Endodermal cell (in vitro differentiated cells): ENCODE measurements around the gene CHTF18. TPM values are rescaled to one million over a fixed set of nuclear protein-coding genes. Genes with fewer than 3 reads are reported as not detected.
A peak's percentile ranks its signal among the peaks of the same experiment; 100 is the strongest.

ENCODE experiments used
- DNase-seq: peaks from one replicate; pipeline ENCODE4 v3.0.0-alpha.2; 2017
- H3K27ac ChIP-seq: 2 replicates; pipeline ENCODE4 v1.5.1; 2013; ENCODE audit warnings: mild to moderate bottlenecking, low read depth, low read length, moderate library complexity
- H3K27me3 ChIP-seq: 2 replicates; pipeline ENCODE4 v1.6.1; 2013; ENCODE audit warnings: mild to moderate bottlenecking, low read length, moderate library complexity; ENCODE audit not compliant: insufficient read depth, control insufficient read depth, poor library complexity, severe bottlenecking
- H3K36me3 ChIP-seq: 2 replicates; pipeline ENCODE4 v1.7.0; 2013; ENCODE audit warnings: mild to moderate bottlenecking, low read length, moderate library complexity; ENCODE audit not compliant: control insufficient read depth, insufficient read depth
- H3K4me1 ChIP-seq: one replicate; pipeline ENCODE4 v1.7.0; 2013; ENCODE audit warnings: low read length; ENCODE audit not compliant: control insufficient read depth, insufficient read depth
- H3K4me3 ChIP-seq: 2 replicates; pipeline ENCODE4 v1.5.1; 2013; ENCODE audit warnings: mild to moderate bottlenecking, low read length, moderate library complexity
- H3K9ac ChIP-seq: 2 replicates; pipeline ENCODE4 v1.6.1; 2013; ENCODE audit warnings: mild to moderate bottlenecking, low read length, moderate library complexity; ENCODE audit not compliant: poor library complexity, severe bottlenecking; ENCODE audit errors: extremely low read depth
- H3K9me3 ChIP-seq: 2 replicates; pipeline ENCODE4 v1.6.1; 2013; ENCODE audit warnings: mild to moderate bottlenecking, low read length, moderate library complexity; ENCODE audit not compliant: control insufficient read depth
- H3K27ac Mint-ChIP-seq: 2 replicates; pipeline ENCODE4 v1.8.0; 2020; ENCODE audit warnings: mixed read lengths
- H3K27me3 Mint-ChIP-seq: 2 replicates; pipeline ENCODE4 v1.8.0; 2021; ENCODE audit warnings: mild to moderate bottlenecking, mixed read lengths; ENCODE audit not compliant: insufficient read depth
- H3K36me3 Mint-ChIP-seq: 2 replicates; pipeline ENCODE4 v1.8.0; 2020; ENCODE audit warnings: low read depth, mixed read lengths
- H3K4me1 Mint-ChIP-seq: 2 replicates; pipeline ENCODE4 v1.8.0; 2020; ENCODE audit warnings: mixed read lengths
- H3K4me3 Mint-ChIP-seq: 2 replicates; pipeline ENCODE4 v1.8.0; 2020; ENCODE audit warnings: mild to moderate bottlenecking, moderate library complexity, mixed read lengths
- H3K9me3 Mint-ChIP-seq: 2 replicates; pipeline ENCODE4 v1.8.0; 2020; ENCODE audit warnings: mild to moderate bottlenecking, mixed read lengths
- CTCF ChIP-seq: fragments of 200-600 bp; sonication (generic); conservative IDR thresholded peaks from 2 replicates; pipeline ENCODE4 v1.5.0; 2021; ENCODE audit warnings: antibody characterized with exemption, mild to moderate bottlenecking
- WGBS, 2 experiments: methylation state at CpG; one replicate each; pipeline versions ENCODE4 v1.1.5 to v1.1.7; 2013; ENCODE audit warnings: missing lambda C conversion rate in 2 of 2, mixed read lengths in 1 of 2; ENCODE audit not compliant: insufficient coverage in 1 of 2, insufficient read length in 1 of 2; 5-methylcytosine and 5-hydroxymethylcytosine counted together
- long read RNA-seq, 4 experiments: library from polyadenylated mRNA in 2 of 4; library from RNA in 1 of 4; library from capped mRNA in 1 of 4; stranded (forward) in 3 of 4; unstranded in 1 of 4; transcript quantifications; one replicate each; pipeline ENCODE4 v2.0.0, GENCODE V29; 2020 to 2021; ENCODE audit warnings: inconsistent platforms in 1 of 4
- polyA plus RNA-seq, 2 experiments: library from polyadenylated mRNA; stranded (reverse); fragments of 50-300 nt; gene quantifications; one replicate each; pipeline ENCODE4 v1.2.3, GENCODE V29; 2013
- total RNA-seq, 2 donors: library from RNA; stranded (reverse); fragmentation: NEBNext Ultra II Directional in 1 of 2; extraction: Animal tissue kit (Norgen Biotek cat#: 25700) in 1 of 2; gene quantifications; 2 replicates in 1 of 2; 3 replicates in 1 of 2; pipeline ENCODE4 v1.2.1, GENCODE V29; 2021

CHTF18 gene
- 100 to 1,000 TPM; 158 to 169 TPM for total RNA-seq
- 68.9 TPM for polyA plus RNA-seq (2013, experiment 1 of 2)
- polyA plus RNA-seq (2013, experiment 2 of 2), result 68.6 TPM
- long read RNA-seq, experiment 1, partial matches to known transcripts, result 12 of 24 reads
- long read RNA-seq, experiment 1, other reads (novel, unspliced or antisense), result 10 of 24 reads
- long read RNA-seq, experiment 2, transcript CHTF18-201 (22 exons, 3,090 nt), result major isoform, 46 of 195 reads
- long read RNA-seq, experiment 2, partial matches to known transcripts, result 18 of 195 reads
- long read RNA-seq, experiment 2, other reads (novel, unspliced or antisense), result 130 of 195 reads
- long read RNA-seq, experiment 3, full-length matches to known transcripts, result 197 of 498 reads
- long read RNA-seq, experiment 3, partial matches to known transcripts, result 32 of 498 reads
- long read RNA-seq, experiment 3, other reads (novel, unspliced or antisense), result 269 of 498 reads
- long read RNA-seq, experiment 4, partial matches to known transcripts, result 2 of 4 reads
- long read RNA-seq, experiment 4, other reads (novel, unspliced or antisense), result 1 of 4 reads

DNA sequence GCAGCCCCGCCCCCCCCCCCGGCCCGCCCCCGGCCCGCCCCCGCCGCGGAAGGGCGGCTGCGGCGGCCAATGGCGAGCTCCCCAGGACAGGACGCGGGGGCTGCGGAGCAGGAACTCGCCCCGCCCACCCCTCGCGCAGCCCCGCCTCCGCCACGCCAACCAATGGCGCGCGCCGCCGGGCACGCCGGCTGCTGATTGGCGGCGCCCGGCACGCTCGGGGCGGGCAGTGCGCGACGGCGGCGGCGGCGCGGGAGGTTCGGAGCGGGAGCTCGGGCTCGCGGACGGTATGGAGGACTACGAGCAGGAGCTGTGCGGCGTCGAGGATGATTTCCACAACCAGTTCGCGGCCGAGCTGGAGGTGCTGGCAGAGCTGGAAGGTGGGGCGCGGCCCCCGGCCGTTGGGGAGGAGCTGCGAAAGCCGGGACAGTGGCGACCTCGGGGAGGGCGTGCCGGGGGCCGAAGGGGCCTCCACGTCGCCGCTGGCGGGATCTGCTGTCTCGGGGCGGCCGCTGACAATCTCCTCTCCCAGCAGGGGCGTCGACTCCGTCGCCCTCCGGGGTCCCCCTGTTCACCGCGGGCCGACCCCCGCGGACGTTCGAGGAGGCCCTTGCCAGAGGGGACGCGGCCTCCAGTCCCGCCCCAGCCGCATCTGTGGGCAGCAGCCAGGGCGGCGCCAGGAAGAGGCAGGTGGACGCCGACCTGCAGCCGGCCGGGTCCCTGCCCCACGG lies at the start of gene CHTF18:
CHTF18 (plus strand) TSS at position 222 of the 728 bp plus-strand sequence; CDS start at position 287, 65 bp downstream.
- peak within 1 kb of the TSS; percentile 76 for H3K4me3 Mint-ChIP-seq
- Histone ChIP-seq H3K27me3 (no peaks in the 10 kb centered on the region), H3K4me1 (peaks cover 4% of the 10 kb centered on the region), H3K9ac (peak within 1 kb of the TSS; percentile 68), H3K36me3 (peaks cover 29% of the 10 kb centered on the region), H3K27ac (no peak within 1 kb of the TSS), H3K4me3 (peak within 1 kb of the TSS; percentile 93), H3K9me3 (no peaks in the 10 kb centered on the region)
- no peak for TF ChIP-seq CTCF
- DNase-seq, result peak; percentile 97
- H3K9me3 Mint-ChIP-seq, result no peaks in the 10 kb centered on the region
- WGBS, 2 experiments, result 0 to 1% methylated on average over 56 to 95 of the region's 97 CpGs
- H3K36me3 Mint-ChIP-seq, result peaks cover 14% of the 10 kb centered on the region
- H3K27me3 Mint-ChIP-seq, result no peaks in the 10 kb centered on the region
- no peaks in the 10 kb centered on the region for H3K4me1 Mint-ChIP-seq
- H3K27ac Mint-ChIP-seq, result peak within 1 kb of the TSS; percentile 35

- peaks cover 24% of the 10 kb centered on the region for H3K36me3 ChIP-seq
- Mint-ChIP-seq H3K27ac (no peak overlapping the region), H3K4me1 (peaks cover 5% of the 10 kb centered on the region), H3K9me3 (no peaks in the 10 kb centered on the region), H3K27me3 (no peaks in the 10 kb centered on the region), H3K4me3 (peak overlapping the region; percentile 68), H3K36me3 (peaks cover 25% of the 10 kb centered on the region)
- H3K4me1 ChIP-seq, result no peaks in the 10 kb centered on the region
- H3K9ac ChIP-seq, result peak overlapping the region; percentile 80
- H3K9me3 ChIP-seq, result no peaks in the 10 kb centered on the region
- DNase-seq, result no peak
- no peak overlapping the region for H3K27ac ChIP-seq
- peak overlapping the region; percentile 85 for H3K4me3 ChIP-seq
- 61 to 87% methylated on average over 14 to 38 of the region's 38 CpGs for WGBS, 2 experiments
- no peaks in the 10 kb centered on the region for H3K27me3 ChIP-seq
- TF ChIP-seq CTCF, result no peak
Observed at GRCh38 chr16:739560-740458, 48.6 kb upstream of the CHTF18 start.

DNA sequence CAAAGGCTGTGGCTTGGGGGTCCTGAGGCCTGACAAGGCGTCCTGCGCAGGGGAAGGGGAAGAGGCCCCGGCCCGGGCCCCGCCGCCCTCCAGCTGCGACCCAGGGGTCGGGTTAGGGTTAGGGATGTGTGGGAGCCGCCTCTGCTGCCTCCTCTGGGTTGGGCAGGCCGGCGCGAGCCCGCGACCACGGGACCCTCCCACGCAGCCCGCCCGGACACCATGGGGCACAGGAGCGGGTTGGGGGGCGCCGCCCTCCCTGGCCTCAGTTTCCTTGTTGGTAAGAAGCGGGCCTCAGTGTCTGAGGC lies 48.0 kb upstream of the CHTF18 start:
- H3K36me3 ChIP-seq, result peaks cover 24% of the 10 kb centered on the region
- peak overlapping the region; percentile 80 for H3K9ac ChIP-seq
- no peaks in the 10 kb centered on the region for H3K4me1 ChIP-seq
- Mint-ChIP-seq H3K27me3 (no peaks in the 10 kb centered on the region), H3K27ac (peak overlapping the region; percentile 55), H3K4me1 (peaks cover 5% of the 10 kb centered on the region), H3K36me3 (peaks cover 21% of the 10 kb centered on the region), H3K4me3 (peak overlapping the region; percentile 68), H3K9me3 (no peaks in the 10 kb centered on the region)
- no peak overlapping the region for H3K27ac ChIP-seq
- DNase-seq, result no peak
- 0% methylated on average over 22 of the region's 22 CpGs; no CpG with 5 or more reads in 1 of the 2 experiments for whole genome bisulfite sequencing, 2 experiments
- no peak for TF ChIP-seq CTCF
- peak overlapping the region; percentile 85 for H3K4me3 ChIP-seq
- H3K9me3 ChIP-seq, result no peaks in the 10 kb centered on the region
- H3K27me3 ChIP-seq, result no peaks in the 10 kb centered on the region
